ENCODE measurements around the gene GBA3. TPM values are rescaled to one million over a fixed set of nuclear protein-coding genes. Genes with fewer than 3 reads are reported as not detected.

Gene GBA3
- total and polyA plus RNA-seq, 2 donors (not counting 3 experiments of a cell fraction or from before 2014, with no cell fraction given) = not detected

GRCh38 chr4:22801391-22801790 lies 108.7 kb downstream of the GBA3 start:
- no peaks in the 10 kb centered on the region for H3K4me1 ChIP-seq (ENCODE audit: control insufficient read depth, extremely low read depth, insufficient read depth, low read length)
- peaks cover 4% of the 10 kb centered on the region for H3K9me3 ChIP-seq (replicated peaks; ENCODE audit: control insufficient read depth, insufficient read depth, low read length)
- no peak for TF ChIP-seq EZH2 (IDR thresholded peaks at IDR 0.05; ENCODE audit: borderline replicate concordance, low read depth, low read length, severe bottlenecking)
- DNase-seq (ENCODE audit: low read depth, low spot score) = no peak
- ChIA-PET CTCF (no interaction called here), POLR2A (no interaction called here)
- no peak overlapping the region for H3K4me3 ChIP-seq (replicated peaks in 1 of 3; ENCODE audit: insufficient read depth in 1 of 3, low read depth in 1 of 3, low read length in 3 of 3)
- no TSS peak for BruUV-seq (replicated peaks)
- no peak overlapping the region for H3K27ac ChIP-seq (ENCODE audit: insufficient read depth, low read depth, low read length)
- H4K20me1 ChIP-seq (replicated peaks; ENCODE audit: control insufficient read depth, extremely low read depth, insufficient read depth, low read length) = no peaks in the 10 kb centered on the region
- FAIRE-seq = no peak
- no peaks in the 10 kb centered on the region for H3K36me3 ChIP-seq (ENCODE audit: control insufficient read depth in 2 of 2, extremely low read depth in 1 of 2, insufficient read depth in 2 of 2, low read length in 2 of 2)
- H3K9ac ChIP-seq (replicated peaks; ENCODE audit: extremely low read depth, insufficient read depth, low read length) = no peak overlapping the region
- H3K27me3 ChIP-seq (ENCODE audit: control insufficient read depth in 2 of 2, insufficient read depth in 2 of 2, low read length in 2 of 2) = no peaks in the 10 kb centered on the region
- H3K4me2 ChIP-seq (ENCODE audit: insufficient read depth, low read length) = no peak overlapping the region
- H3K79me2 ChIP-seq (ENCODE audit: control insufficient read depth, insufficient read depth, low read length) = no peaks in the 10 kb centered on the region
- H3K9me1 ChIP-seq (replicated peaks; ENCODE audit: control insufficient read depth, extremely low read depth, insufficient read depth, low read length) = no peaks in the 10 kb centered on the region
- no peak overlapping the region for H2AFZ ChIP-seq (ENCODE audit: low read depth, low read length)
- dilution Hi-C loops (cut with MboI; ENCODE audit: extremely low pct_ligation_motif_present, low sequenced_read_pairs) (no loop called here), intact Hi-C loops (cut with micrococcal nuclease) (no loop called here)

DNA sequence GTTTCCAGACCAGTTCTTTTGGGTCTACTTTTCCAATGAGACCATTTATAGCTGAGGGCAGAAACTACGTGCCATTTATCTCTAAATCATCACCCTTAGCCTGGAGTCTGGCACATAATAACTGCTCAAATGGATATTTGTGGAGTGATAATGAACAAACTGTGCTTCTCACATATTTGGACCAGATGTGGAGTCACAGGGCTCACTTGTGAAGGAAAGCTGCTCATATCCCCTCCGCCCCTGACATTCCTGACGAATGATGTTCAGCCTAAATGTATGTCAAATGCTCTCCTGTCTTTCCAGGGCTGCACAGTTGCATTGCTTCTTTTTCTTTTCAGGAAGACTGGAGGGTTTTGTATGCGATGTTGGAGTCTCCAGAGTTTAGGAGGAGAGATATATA lies 110.1 kb downstream of the GBA3 start:
- Histone ChIP-seq H3K4me1 (ENCODE audit: control insufficient read depth, extremely low read depth, insufficient read depth, low read length) (no peaks in the 10 kb centered on the region), H3K27ac (ENCODE audit: insufficient read depth, low read depth, low read length) (no peak overlapping the region), H3K9ac (replicated peaks; ENCODE audit: extremely low read depth, insufficient read depth, low read length) (no peak overlapping the region), H3K27me3 (ENCODE audit: control insufficient read depth in 2 of 2, insufficient read depth in 2 of 2, low read length in 2 of 2) (no peaks in the 10 kb centered on the region), H3K79me2 (ENCODE audit: control insufficient read depth, insufficient read depth, low read length) (no peaks in the 10 kb centered on the region), H3K9me1 (replicated peaks; ENCODE audit: control insufficient read depth, extremely low read depth, insufficient read depth, low read length) (no peaks in the 10 kb centered on the region), H4K20me1 (replicated peaks; ENCODE audit: control insufficient read depth, extremely low read depth, insufficient read depth, low read length) (no peaks in the 10 kb centered on the region), H3K9me3 (replicated peaks; ENCODE audit: control insufficient read depth, insufficient read depth, low read length) (peaks cover 2% of the 10 kb centered on the region), H2AFZ (ENCODE audit: low read depth, low read length) (no peak overlapping the region), H3K36me3 (ENCODE audit: control insufficient read depth in 2 of 2, extremely low read depth in 1 of 2, insufficient read depth in 2 of 2, low read length in 2 of 2) (no peaks in the 10 kb centered on the region), H3K4me2 (ENCODE audit: insufficient read depth, low read length) (no peak overlapping the region), H3K4me3 (replicated peaks in 1 of 3; ENCODE audit: insufficient read depth in 1 of 3, low read depth in 1 of 3, low read length in 3 of 3) (no peak overlapping the region)
- BruUV-seq (replicated peaks) = no TSS peak
- CTCF ChIA-PET = no interaction called here
- no peak for TF ChIP-seq CTCF (IDR thresholded peaks at IDR 0.05; ENCODE audit: extremely low read depth in 1 of 2, insufficient read depth in 1 of 2, low read depth in 1 of 2, low read length in 2 of 2)
- intact Hi-C loops (cut with micrococcal nuclease) (no loop called here), dilution Hi-C loops (cut with MboI; ENCODE audit: extremely low pct_ligation_motif_present, low sequenced_read_pairs) (no loop called here)
- POLR2A ChIA-PET = no interaction called here
- FAIRE-seq (no peak), DNase-seq (ENCODE audit: low read depth, low spot score) (no peak)

All from endothelial cell of umbilical vein (primary cell).